DOHH2 (cell line): ENCODE results near the gene HLA-A.

Experiments
- H3F3A ChIP-seq: fragments of 200-600 bp; sonication (generic), shearing (Covaris generic); 2 replicates; pipeline ENCODE4 v1.6.0; 2016; ENCODE audit warnings: antibody characterized with exemption, mild to moderate bottlenecking; ENCODE audit not compliant: control insufficient read depth, insufficient read depth
- H3K27ac ChIP-seq: fragments of 200-600 bp; sonication (generic); 2 replicates; pipeline ENCODE4 v1.5.1; 2014; ENCODE audit warnings: low read depth, mild to moderate bottlenecking, low read length, moderate library complexity
- H3K27me3 ChIP-seq: fragments of 200-600 bp; sonication (generic); 2 replicates; pipeline ENCODE4 v1.6.1; 2014; ENCODE audit warnings: mild to moderate bottlenecking, low read length, mixed read lengths; ENCODE audit not compliant: control insufficient read depth
- H3K36me3 ChIP-seq: fragments of 200-600 bp; sonication (generic); 2 replicates; pipeline ENCODE4 v1.6.1; 2014; ENCODE audit warnings: mild to moderate bottlenecking, low read length, moderate library complexity, mixed read lengths; ENCODE audit not compliant: control insufficient read depth
- H3K4me1 ChIP-seq: fragments of 200-600 bp; sonication (generic); 2 replicates; pipeline ENCODE4 v1.6.1; 2014; ENCODE audit warnings: mild to moderate bottlenecking, low read length, mixed read lengths; ENCODE audit not compliant: control insufficient read depth
- H3K4me2 ChIP-seq: fragments of 200-600 bp; sonication (generic); 2 replicates; pipeline ENCODE4 v1.6.0; 2014; ENCODE audit warnings: mild to moderate bottlenecking, low read length, moderate library complexity
- H3K4me3 ChIP-seq: fragments of 200-600 bp; sonication (generic); 2 replicates; pipeline ENCODE4 v1.5.1; 2014; ENCODE audit warnings: mild to moderate bottlenecking, low read length, mixed read lengths
- H3K79me2 ChIP-seq: fragments of 200-600 bp; sonication (generic); 2 replicates; pipeline ENCODE4 v1.6.1; 2014; ENCODE audit warnings: mild to moderate bottlenecking, low read length, mixed read lengths; ENCODE audit not compliant: control insufficient read depth
- H3K9me2 ChIP-seq: fragments of 200-600 bp; sonication (generic); replicated peaks from 2 replicates; pipeline ENCODE4 v1.6.1; 2014; ENCODE audit warnings: mild to moderate bottlenecking, low read length, mixed read lengths; ENCODE audit not compliant: control insufficient read depth
- H3K9me3 ChIP-seq: fragments of 200-600 bp; sonication (generic); 2 replicates; pipeline ENCODE4 v1.6.1; 2014; ENCODE audit warnings: antibody characterized with exemption, low read length, mixed read lengths; ENCODE audit not compliant: control insufficient read depth, insufficient read depth
- H4K20me1 ChIP-seq: fragments of 200-600 bp; sonication (generic); 2 replicates; pipeline ENCODE4 v1.6.0; 2014; ENCODE audit warnings: low read depth, mild to moderate bottlenecking, antibody characterized with exemption, low read length, moderate library complexity; ENCODE audit not compliant: control insufficient read depth, insufficient read depth
- CTCF ChIP-seq: fragments of 200-600 bp; sonication (generic); IDR thresholded peaks from one replicate; pipeline ENCODE4 v1.5.1; 2014; ENCODE audit warnings: antibody characterized with exemption, mild to moderate bottlenecking, low read depth, low read length; ENCODE audit not compliant: poor library complexity, severe bottlenecking
- EZH2phosphoT487 ChIP-seq: fragments of 200-600 bp; sonication (generic); IDR thresholded peaks from 2 replicates; pipeline ENCODE4 v1.6.1; 2017; ENCODE audit warnings: borderline replicate concordance, mild to moderate bottlenecking, antibody characterized with exemption, low read length, moderate library complexity, mixed read lengths

The HLA-A gene

GRCh38 chr6:29970711-29971110, 28.4 kb downstream of the HLA-A start:
- Histone ChIP-seq H3F3A (peaks cover 7% of the 10 kb centered on the region), H3K9me3 (no peaks in the 10 kb centered on the region), H3K9me2 (no peaks in the 10 kb centered on the region), H3K36me3 (no peaks in the 10 kb centered on the region), H4K20me1 (no peaks in the 10 kb centered on the region), H3K4me1 (peaks cover 27% of the 10 kb centered on the region), H3K27me3 (peaks cover 22% of the 10 kb centered on the region), H3K4me3 (no peak overlapping the region), H3K79me2 (no peaks in the 10 kb centered on the region), H3K4me2 (no peak overlapping the region), H3K27ac (no peak overlapping the region)
- TF ChIP-seq CTCF: no peak
- no peak for TF ChIP-seq EZH2phosphoT487

- Histone ChIP-seq H3K4me2 (no peak overlapping the region), H3K9me2 (no peaks in the 10 kb centered on the region), H3K27me3 (peaks cover 42% of the 10 kb centered on the region), H3K4me1 (peaks cover 18% of the 10 kb centered on the region), H3K79me2 (no peaks in the 10 kb centered on the region), H4K20me1 (no peaks in the 10 kb centered on the region), H3K36me3 (no peaks in the 10 kb centered on the region), H3K9me3 (no peaks in the 10 kb centered on the region), H3K4me3 (no peak overlapping the region), H3K27ac (no peak overlapping the region), H3F3A (no peaks in the 10 kb centered on the region)
- TF ChIP-seq CTCF: no peak
- no peak; the same call in 1 of the 2 replicates for TF ChIP-seq EZH2phosphoT487
These were observed 32.7 kb downstream of the HLA-A start for GRCh38 chr6:29974901-29975560.

GRCh38 chr6:29975561-29975907, 33.2 kb downstream of the HLA-A start:
- H3F3A ChIP-seq: no peaks in the 10 kb centered on the region
- peaks cover 42% of the 10 kb centered on the region for H3K27me3 ChIP-seq
- no peak overlapping the region for H3K4me2 ChIP-seq
- no peaks in the 10 kb centered on the region for H3K36me3 ChIP-seq
- H3K9me2 ChIP-seq: no peaks in the 10 kb centered on the region
- TF ChIP-seq CTCF: no peak
- no peak for TF ChIP-seq EZH2phosphoT487
- no peaks in the 10 kb centered on the region for H3K9me3 ChIP-seq
- no peak overlapping the region for H3K4me3 ChIP-seq
- peaks cover 18% of the 10 kb centered on the region for H3K4me1 ChIP-seq
- H4K20me1 ChIP-seq: no peaks in the 10 kb centered on the region
- no peak overlapping the region for H3K27ac ChIP-seq
- H3K79me2 ChIP-seq: no peaks in the 10 kb centered on the region

GRCh38 chr6:29976253-29976587, 33.9 kb downstream of the HLA-A start:
- peak overlapping the region; percentile 43 for H3K4me3 ChIP-seq
- H3K4me1 ChIP-seq: peaks cover 18% of the 10 kb centered on the region
- TF ChIP-seq EZH2phosphoT487 (no peak), CTCF (no peak)
- H3K36me3 ChIP-seq: no peaks in the 10 kb centered on the region
- H3K27ac ChIP-seq: no peak overlapping the region
- no peaks in the 10 kb centered on the region for H3F3A ChIP-seq
- peak overlapping the region; percentile 56 for H3K4me2 ChIP-seq
- H4K20me1 ChIP-seq: no peaks in the 10 kb centered on the region
- H3K9me3 ChIP-seq: no peaks in the 10 kb centered on the region
- peaks cover 42% of the 10 kb centered on the region for H3K27me3 ChIP-seq
- H3K79me2 ChIP-seq: no peaks in the 10 kb centered on the region
- no peaks in the 10 kb centered on the region for H3K9me2 ChIP-seq
